Measurements from ENCODE around the gene RAB37.

Gene RAB37

DNA sequence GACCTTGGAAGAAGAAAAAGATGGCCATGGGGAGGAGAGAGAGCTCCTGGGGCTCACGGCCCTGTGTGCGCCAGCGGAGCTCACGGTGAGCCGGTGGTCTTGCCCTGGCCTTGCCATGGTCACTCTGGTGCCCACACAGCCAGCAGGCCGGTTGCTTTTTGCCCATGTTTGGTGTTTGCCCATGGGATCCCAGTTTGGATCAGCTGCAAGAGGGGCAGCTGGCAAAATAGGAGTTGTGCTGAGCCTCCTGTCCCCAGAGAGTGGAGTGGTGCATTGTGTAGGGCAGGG is 12.9 kb downstream of the RAB37 start:
- TF ChIP-seq, protein P1, sequence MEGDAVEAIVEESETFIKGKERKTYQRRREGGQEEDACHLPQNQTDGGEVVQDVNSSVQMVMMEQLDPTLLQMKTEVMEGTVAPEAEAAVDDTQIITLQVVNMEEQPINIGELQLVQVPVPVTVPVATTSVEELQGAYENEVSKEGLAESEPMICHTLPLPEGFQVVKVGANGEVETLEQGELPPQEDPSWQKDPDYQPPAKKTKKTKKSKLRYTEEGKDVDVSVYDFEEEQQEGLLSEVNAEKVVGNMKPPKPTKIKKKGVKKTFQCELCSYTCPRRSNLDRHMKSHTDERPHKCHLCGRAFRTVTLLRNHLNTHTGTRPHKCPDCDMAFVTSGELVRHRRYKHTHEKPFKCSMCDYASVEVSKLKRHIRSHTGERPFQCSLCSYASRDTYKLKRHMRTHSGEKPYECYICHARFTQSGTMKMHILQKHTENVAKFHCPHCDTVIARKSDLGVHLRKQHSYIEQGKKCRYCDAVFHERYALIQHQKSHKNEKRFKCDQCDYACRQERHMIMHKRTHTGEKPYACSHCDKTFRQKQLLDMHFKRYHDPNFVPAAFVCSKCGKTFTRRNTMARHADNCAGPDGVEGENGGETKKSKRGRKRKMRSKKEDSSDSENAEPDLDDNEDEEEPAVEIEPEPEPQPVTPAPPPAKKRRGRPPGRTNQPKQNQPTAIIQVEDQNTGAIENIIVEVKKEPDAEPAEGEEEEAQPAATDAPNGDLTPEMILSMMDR (IDR thresholded peaks at IDR 0.05; ENCODE audit: extremely low read depth, missing control alignments): no peak
- no peak for DNase-seq (ENCODE audit: low spot score)

DNA sequence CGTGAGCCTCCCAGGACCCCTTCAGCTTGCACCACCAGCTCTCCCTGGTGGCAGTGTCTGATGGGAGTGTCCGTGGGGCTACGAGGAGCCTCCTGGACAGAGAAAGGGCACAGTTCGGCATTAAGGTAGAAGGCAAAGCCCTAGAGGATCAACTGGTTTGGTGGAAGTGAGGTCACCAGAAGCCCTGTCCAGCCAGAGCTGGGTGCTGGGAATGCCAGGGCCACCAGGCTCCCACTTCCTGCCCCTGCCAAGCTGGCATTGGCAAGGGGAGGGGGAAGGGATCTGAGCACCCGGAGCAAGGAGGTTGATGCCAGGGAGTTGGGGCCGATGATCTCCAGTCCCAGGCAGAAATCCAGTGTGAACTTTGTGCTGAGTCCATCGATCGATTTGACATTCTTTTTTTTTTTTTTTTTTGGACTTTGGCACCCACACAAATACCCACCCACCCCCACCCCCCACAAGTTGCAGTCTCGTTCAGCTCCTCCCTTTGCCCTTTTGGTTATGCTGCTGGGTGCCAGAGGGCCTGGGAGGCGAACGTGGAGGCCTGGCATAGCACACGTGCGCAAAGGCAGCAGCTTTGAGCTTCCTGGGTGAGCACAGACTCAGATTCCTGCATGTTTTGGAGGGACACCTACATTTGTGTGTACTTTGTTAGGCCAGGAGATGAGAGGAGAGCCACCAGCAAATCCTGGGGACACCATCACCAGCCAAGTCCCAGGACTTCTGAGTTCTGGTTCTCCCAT is 13.4 kb downstream of the RAB37 start:
- no peak for DNase-seq (ENCODE audit: low spot score)
- TF ChIP-seq, protein P1 (IDR thresholded peaks at IDR 0.05; ENCODE audit: extremely low read depth, missing control alignments): no peak

DNA sequence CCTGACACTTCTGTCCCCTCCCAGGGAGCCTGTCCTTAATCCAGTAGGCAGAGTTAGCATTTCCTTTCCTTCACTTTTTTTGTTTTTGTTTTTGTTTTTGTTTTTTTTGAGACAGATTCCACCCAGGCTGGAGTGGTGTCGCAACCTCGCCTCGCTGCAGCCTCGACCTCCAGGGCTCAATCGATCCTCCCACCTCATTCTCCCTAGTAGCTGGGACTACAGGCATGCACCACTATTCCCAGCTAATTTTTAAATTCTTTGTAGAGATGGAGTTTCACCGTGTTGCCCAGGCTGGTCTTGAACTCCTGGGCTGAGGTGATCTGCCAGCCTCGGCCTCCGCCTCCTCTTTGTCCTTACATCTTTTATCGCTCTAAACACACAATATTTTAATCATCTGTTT is 15.4 kb downstream of the RAB37 start:
- DNase-seq (ENCODE audit: low spot score): no peak
- TF ChIP-seq, protein P1 (IDR thresholded peaks at IDR 0.05; ENCODE audit: extremely low read depth, missing control alignments): no peak

DNA sequence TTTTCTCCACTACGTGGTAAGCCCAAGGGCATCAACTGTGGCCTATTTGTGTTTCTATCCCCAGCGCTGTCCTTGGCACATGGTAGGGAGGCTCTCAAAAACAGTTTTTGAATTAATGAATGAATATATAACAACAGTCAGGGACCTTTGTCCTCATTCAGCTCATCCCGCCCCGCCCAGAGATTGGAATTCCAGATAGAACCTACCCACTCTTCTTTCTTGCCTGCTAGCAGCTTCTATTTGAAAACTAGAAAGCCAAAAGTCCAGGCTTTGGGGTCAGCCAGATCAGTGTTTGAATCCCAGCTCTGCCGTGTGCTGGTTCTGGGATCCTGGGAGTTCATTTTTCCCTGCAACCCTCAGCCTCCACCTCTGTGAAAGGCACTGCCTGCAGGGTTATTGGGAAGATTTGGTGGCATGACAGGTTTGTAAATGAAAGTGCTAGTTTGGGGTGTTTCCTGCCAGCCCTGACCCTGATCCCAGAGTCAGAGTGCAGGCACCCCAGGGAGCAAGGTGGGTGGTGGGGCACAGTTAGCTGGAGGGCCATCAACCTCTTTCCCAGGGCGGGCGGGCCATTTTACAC is 15.9 kb downstream of the RAB37 start:
- TF ChIP-seq, protein P1 (IDR thresholded peaks at IDR 0.05; ENCODE audit: extremely low read depth, missing control alignments): no peak
- no peak for DNase-seq (ENCODE audit: low spot score)

DNA sequence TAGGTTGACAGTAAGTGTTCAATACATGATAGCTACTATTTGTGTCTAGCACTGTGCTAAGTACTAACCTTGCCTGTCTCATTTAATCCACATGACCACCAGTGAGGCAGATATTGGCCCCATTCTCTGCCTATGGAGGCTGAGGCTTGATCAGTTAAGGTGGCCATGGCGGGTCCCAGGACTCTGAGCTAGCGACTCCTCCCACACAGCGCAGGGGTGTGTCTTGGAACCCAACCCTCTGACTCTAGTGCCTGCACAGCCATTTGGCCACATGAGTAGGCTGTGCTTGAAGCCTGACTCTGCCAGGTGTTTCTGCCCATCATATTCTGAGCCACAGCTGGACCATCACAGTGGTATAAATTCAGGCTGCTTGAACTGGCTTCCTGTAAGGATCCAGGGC is 17.8 kb downstream of the RAB37 start:
- TF ChIP-seq, protein P1 (IDR thresholded peaks at IDR 0.05; ENCODE audit: extremely low read depth, missing control alignments): no peak
- DNase-seq (ENCODE audit: low spot score): no peak

DNA sequence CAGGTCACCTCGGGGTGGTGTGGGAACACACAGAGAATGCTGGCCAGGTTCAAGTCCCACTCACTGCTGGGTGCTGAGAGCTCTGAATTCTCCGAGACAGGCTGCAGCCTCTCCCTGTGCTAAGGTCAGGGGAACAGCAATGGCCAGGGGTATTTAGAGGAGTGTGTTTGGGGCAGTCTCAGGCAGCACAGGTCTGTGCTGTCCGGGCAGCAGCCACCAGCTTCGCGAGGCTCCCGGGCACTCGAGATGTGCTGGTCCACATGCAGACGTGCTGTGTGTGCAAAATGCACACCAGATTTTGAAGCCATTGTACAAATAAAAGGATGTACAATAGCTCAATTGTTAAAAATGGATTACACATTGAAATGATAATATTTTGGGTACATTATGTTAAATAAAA is 18.5 kb downstream of the RAB37 start:
- TF ChIP-seq, protein P1 (IDR thresholded peaks at IDR 0.05; ENCODE audit: extremely low read depth, missing control alignments): no peak
- no peak for DNase-seq (ENCODE audit: low spot score)

DNA sequence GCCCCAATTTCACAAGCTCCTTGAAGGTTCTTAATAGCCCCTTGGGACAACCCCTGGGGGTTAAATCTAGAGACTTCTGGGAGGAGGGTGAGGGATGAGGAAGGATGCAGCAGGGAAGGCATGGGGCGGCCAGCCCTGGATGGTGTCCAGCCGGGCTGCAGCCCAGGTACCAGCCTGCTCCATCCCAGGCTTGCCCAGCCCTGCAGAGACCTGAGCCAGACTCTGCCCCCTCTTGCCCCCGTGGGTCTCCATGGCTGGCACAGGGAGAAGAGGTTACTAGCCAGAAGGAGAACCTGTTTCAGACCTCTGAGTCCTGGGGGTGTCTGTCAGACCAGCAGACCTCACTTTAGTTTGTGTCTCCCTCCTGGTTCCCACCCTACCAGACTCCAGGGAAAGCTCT is 19.8 kb downstream of the RAB37 start:
- TF ChIP-seq, protein P1 (IDR thresholded peaks at IDR 0.05; ENCODE audit: extremely low read depth, missing control alignments): no peak

More for the DNA sequence above, 19.8 kb downstream of the RAB37 start:
- no peak for DNase-seq (ENCODE audit: low spot score)
